Measurements from ENCODE around the gene MAGEB1.

DNA sequence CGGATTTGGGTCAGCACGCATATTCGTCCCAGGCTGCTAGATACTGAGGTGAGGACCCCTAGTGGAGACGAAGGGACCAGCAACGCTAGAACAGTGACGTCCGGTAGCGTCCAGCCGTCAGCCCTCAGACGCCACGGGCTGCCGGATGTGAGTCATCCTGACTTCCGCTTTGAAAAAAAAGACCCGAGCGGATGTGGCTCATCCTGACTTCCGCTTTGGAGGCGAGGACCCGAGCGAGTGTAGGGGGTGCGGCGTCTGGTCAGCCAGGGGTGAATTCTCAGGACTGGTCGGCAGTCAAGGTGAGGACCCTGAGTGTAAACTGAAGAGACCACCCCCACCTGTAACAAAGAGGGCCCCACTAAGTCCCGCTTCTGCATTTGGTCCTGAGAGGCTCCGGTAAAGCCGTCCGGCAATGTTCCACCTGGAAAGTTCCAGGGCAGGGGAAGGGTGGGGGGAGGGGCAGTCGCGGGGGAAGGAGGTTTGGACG is 31.5 kb upstream of the MAGEB1 start, which contains the start of gene MAGEB2:
- TF ChIP-seq POLR2AphosphoS5 (IDR thresholded peaks at IDR 0.05) = no peak
- TF ChIP-seq, protein P1, sequence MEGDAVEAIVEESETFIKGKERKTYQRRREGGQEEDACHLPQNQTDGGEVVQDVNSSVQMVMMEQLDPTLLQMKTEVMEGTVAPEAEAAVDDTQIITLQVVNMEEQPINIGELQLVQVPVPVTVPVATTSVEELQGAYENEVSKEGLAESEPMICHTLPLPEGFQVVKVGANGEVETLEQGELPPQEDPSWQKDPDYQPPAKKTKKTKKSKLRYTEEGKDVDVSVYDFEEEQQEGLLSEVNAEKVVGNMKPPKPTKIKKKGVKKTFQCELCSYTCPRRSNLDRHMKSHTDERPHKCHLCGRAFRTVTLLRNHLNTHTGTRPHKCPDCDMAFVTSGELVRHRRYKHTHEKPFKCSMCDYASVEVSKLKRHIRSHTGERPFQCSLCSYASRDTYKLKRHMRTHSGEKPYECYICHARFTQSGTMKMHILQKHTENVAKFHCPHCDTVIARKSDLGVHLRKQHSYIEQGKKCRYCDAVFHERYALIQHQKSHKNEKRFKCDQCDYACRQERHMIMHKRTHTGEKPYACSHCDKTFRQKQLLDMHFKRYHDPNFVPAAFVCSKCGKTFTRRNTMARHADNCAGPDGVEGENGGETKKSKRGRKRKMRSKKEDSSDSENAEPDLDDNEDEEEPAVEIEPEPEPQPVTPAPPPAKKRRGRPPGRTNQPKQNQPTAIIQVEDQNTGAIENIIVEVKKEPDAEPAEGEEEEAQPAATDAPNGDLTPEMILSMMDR (IDR thresholded peaks at IDR 0.05) = no peak
